Mucosa of stomach (tissue), 1 donor: Measurements from ENCODE around the gene TECPR2.
A peak's percentile ranks its signal among the peaks of the same experiment; 100 is the strongest.

Experiments used
- H3K27me3 ChIP-seq: one replicate; pipeline ENCODE4 v1.7.0; 2013; ENCODE audit warnings: mild to moderate bottlenecking, low read length; ENCODE audit not compliant: control insufficient read depth, insufficient read depth
- H3K36me3 ChIP-seq: one replicate; pipeline ENCODE4 v1.7.0; 2013; ENCODE audit warnings: low read length; ENCODE audit not compliant: control insufficient read depth, insufficient read depth
- H3K4me1 ChIP-seq: one replicate; pipeline ENCODE4 v1.7.0; 2013; ENCODE audit warnings: mild to moderate bottlenecking, low read length; ENCODE audit not compliant: control insufficient read depth, insufficient read depth
- H3K4me3 ChIP-seq: one replicate; pipeline ENCODE4 v1.7.0; 2013; ENCODE audit warnings: low read length
- H3K9ac ChIP-seq: one replicate; pipeline ENCODE4 v1.7.0; 2013; ENCODE audit warnings: mild to moderate bottlenecking, low read length, moderate library complexity
- H3K9me3 ChIP-seq: one replicate; pipeline ENCODE4 v1.7.0; 2013; ENCODE audit warnings: mild to moderate bottlenecking, low read length, moderate library complexity; ENCODE audit not compliant: control insufficient read depth
- donor health status: Pancreatic carcinoma.

The TECPR2 gene

GRCh38 chr14:102360388-102360787 is 2.4 kb upstream of the TECPR2 start:
- Histone ChIP-seq H3K36me3 (no peaks in the 10 kb centered on the region), H3K9me3 (no peaks in the 10 kb centered on the region), H3K27me3 (no peaks in the 10 kb centered on the region), H3K4me1 (peaks cover 15% of the 10 kb centered on the region), H3K4me3 (no peak overlapping the region), H3K9ac (no peak overlapping the region)

DNA sequence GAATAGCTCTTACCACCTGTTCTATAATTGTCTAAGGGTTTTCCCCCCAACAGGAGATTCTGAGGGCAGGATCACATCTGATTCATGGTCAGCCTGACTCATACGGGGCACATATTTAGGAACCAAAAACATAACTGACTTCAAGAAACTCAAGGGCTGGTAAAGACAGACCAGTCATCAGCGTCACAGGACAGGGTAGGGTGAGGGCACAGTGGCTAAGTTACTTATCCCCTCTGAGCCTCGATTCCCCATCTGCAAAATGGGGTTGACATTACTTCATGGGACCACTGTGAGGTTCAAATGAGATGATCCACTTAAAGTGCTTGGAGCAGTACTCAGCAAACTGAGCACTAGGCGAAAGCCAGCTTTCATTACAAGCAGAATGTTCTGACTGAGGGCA is 657 bp upstream of the TECPR2 start:
- Histone ChIP-seq H3K4me3 (peak overlapping the region; percentile 36), H3K9ac (peak overlapping the region; percentile 91), H3K4me1 (peaks cover 15% of the 10 kb centered on the region), H3K9me3 (no peaks in the 10 kb centered on the region), H3K27me3 (no peaks in the 10 kb centered on the region), H3K36me3 (no peaks in the 10 kb centered on the region)

- H3K36me3 ChIP-seq = no peaks in the 10 kb centered on the region
- H3K4me3 ChIP-seq = peak overlapping the region; percentile 68
- H3K4me1 ChIP-seq = peaks cover 15% of the 10 kb centered on the region
- H3K27me3 ChIP-seq = no peaks in the 10 kb centered on the region
- no peaks in the 10 kb centered on the region for H3K9me3 ChIP-seq
- H3K9ac ChIP-seq = peak overlapping the region; percentile 91
These were observed 622 bp downstream of the TECPR2 start for GRCh38 chr14:102363182-102363943.

DNA sequence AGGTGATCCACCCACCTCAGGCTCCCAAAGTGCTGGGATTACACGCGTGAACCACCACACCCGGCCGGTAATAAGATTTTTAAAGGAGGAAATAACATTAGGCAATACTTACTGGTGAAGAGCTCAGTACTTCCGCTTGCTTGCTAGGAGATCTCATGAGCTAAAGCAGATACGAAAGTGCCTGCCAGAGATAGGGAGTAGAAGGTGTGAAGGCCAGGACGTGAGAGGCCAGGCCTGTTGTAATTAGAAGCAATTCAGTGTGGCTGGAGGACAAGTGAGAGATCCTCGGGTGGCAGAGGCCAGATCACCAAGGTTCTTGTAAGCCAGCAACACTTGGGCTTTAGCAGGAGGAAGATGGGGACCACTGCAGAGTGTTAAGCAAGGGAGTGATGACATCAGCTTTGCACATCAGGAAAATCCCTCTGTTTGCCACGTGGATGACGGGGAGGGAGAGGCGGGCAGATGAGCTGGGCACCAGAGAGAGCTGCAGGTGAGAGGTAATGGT is 7.6 kb downstream of the TECPR2 start:
- Histone ChIP-seq H3K36me3 (no peaks in the 10 kb centered on the region), H3K4me1 (no peaks in the 10 kb centered on the region), H3K27me3 (no peaks in the 10 kb centered on the region), H3K9ac (no peak overlapping the region), H3K9me3 (no peaks in the 10 kb centered on the region), H3K4me3 (no peak overlapping the region)

DNA sequence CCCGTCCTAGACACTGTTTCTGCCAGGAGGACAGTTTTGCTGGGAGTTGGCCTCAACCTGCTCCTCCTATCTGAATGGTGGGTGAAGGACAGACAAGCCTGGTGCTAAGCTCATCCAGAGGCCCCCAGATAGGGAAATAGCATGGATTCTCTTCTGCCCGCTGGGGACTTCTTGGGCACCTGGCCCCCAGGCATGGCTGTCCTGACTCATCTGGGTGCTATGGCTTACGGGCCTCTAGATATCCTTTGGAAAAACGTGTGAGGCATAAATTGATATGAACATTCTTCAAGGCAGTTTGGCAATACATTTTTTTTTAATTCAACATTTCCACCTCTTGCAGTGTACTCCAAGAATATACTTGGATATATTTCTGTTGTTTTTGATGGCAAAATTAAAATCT is 8.6 kb downstream of the TECPR2 start:
- no peak overlapping the region for H3K9ac ChIP-seq
- no peaks in the 10 kb centered on the region for H3K36me3 ChIP-seq
- H3K4me1 ChIP-seq = no peaks in the 10 kb centered on the region
- H3K27me3 ChIP-seq = no peaks in the 10 kb centered on the region
- H3K4me3 ChIP-seq = no peak overlapping the region
- H3K9me3 ChIP-seq = no peaks in the 10 kb centered on the region

- Histone ChIP-seq H3K9ac (no peak overlapping the region), H3K9me3 (no peaks in the 10 kb centered on the region), H3K27me3 (no peaks in the 10 kb centered on the region), H3K36me3 (no peaks in the 10 kb centered on the region), H3K4me1 (no peaks in the 10 kb centered on the region), H3K4me3 (no peak overlapping the region)
These were observed 10.4 kb downstream of the TECPR2 start for GRCh38 chr14:102373110-102373509.

GRCh38 chr14:102374264-102374663 is 11.5 kb downstream of the TECPR2 start:
- no peaks in the 10 kb centered on the region for H3K4me1 ChIP-seq
- no peak overlapping the region for H3K4me3 ChIP-seq
- H3K9me3 ChIP-seq = no peaks in the 10 kb centered on the region
- H3K9ac ChIP-seq = no peak overlapping the region
- H3K27me3 ChIP-seq = no peaks in the 10 kb centered on the region
- H3K36me3 ChIP-seq = no peaks in the 10 kb centered on the region

DNA sequence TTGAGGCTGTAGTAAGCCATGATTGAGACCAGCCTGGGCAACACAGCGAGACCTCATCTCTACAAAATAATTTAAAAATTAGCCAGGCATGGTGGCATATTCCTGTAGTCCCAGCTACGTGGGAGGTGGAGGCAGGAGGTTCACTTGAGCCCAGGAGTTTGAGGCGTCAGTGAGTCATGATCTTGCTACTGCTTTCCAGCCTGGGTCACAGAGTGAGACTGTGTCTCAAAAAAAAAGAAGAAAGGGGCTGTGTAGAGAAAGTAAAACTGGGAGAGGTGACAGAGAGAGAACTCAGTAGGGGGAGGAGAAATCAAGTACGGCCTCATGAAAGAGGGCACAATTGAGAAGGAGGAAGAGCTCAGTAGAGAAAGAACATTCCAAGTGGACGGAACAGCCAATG is 12.4 kb downstream of the TECPR2 start:
- Histone ChIP-seq H3K9me3 (no peaks in the 10 kb centered on the region), H3K27me3 (no peaks in the 10 kb centered on the region), H3K4me3 (no peak overlapping the region), H3K36me3 (no peaks in the 10 kb centered on the region), H3K4me1 (no peaks in the 10 kb centered on the region), H3K9ac (no peak overlapping the region)

- Histone ChIP-seq H3K4me3 (no peak overlapping the region), H3K36me3 (no peaks in the 10 kb centered on the region), H3K27me3 (no peaks in the 10 kb centered on the region), H3K9me3 (no peaks in the 10 kb centered on the region), H3K9ac (no peak overlapping the region), H3K4me1 (no peaks in the 10 kb centered on the region)
These were observed 15.0 kb downstream of the TECPR2 start for GRCh38 chr14:102377696-102378095.

DNA sequence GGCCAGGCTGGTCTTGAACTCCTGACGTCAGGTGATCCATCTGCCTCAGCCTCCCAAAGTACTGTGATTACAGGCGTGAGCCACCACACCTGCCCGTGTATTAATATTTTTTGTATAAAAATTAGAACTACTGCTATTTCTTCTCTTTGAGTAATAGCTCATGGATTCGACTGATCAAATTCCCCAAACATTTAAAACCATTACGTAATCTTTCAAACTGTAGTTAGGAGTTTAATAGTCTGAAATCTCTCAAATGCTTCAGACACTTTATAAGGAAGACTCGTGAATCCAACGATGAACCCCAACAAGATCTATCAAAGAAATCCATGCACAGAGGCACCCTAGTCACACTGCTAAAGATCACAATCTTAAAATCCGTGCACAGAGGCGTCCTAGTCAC is 16.1 kb downstream of the TECPR2 start:
- H3K9me3 ChIP-seq = no peaks in the 10 kb centered on the region
- no peaks in the 10 kb centered on the region for H3K4me1 ChIP-seq
- H3K4me3 ChIP-seq = no peak overlapping the region
- H3K9ac ChIP-seq = no peak overlapping the region
- no peaks in the 10 kb centered on the region for H3K36me3 ChIP-seq
- H3K27me3 ChIP-seq = no peaks in the 10 kb centered on the region

DNA sequence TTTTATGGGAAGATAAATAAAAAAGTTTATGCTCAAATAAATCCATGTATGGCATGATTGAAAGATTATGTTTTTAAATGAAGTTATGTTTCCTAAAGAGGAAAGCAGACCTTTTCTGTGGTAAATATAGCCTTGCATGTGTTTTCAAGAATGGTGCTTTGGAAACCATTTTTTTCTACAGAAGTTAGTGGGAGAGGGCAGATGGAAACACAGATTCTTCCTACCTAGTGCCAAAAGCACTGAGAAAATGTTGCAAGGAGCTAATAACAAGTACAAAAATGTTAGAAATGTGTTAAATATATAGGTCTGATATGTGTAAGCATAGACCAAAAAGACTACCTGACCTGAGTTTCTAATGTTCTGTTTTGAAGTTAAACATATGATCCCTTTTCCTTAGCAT is 24.3 kb downstream of the TECPR2 start:
- no peaks in the 10 kb centered on the region for H3K27me3 ChIP-seq
- no peaks in the 10 kb centered on the region for H3K36me3 ChIP-seq
- H3K4me1 ChIP-seq = no peaks in the 10 kb centered on the region
- H3K9ac ChIP-seq = no peak overlapping the region
- no peak overlapping the region for H3K4me3 ChIP-seq
- no peaks in the 10 kb centered on the region for H3K9me3 ChIP-seq

DNA sequence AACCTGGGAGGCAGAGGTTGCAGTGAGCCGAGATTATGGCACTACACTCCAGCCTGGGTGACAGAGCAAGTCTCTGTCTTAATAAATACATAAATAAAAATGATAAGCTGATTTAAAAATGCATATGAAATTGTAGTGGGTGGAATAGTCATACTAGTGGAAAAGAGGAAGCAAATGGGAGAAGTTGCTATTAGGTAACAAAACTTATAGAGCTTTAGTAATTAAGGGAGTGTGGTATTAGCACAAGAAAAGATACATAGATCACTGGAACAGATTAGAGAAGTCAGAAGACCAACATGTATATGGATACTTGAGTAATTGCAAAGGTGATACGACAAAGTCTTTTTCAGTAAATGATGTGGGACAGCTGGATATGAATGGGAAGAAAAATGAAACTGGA is 26.5 kb downstream of the TECPR2 start:
- no peak overlapping the region for H3K9ac ChIP-seq
- H3K36me3 ChIP-seq = no peaks in the 10 kb centered on the region
- no peaks in the 10 kb centered on the region for H3K9me3 ChIP-seq
- H3K27me3 ChIP-seq = no peaks in the 10 kb centered on the region
- H3K4me1 ChIP-seq = no peaks in the 10 kb centered on the region
- no peak overlapping the region for H3K4me3 ChIP-seq
